Urothelium cell line (cell line): ENCODE data around the gene MGAT3.

Experiments used
- DNase-seq: peaks from one replicate; pipeline ENCODE4 v3.0.0; 2011; ENCODE audit warnings: low spot score, mixed read lengths
- FAIRE-seq: peaks from 2 replicates; lab custom pipeline; 2011; peaks lifted over from hg19 to GRCh38; lab: Jason Lieb, UNC

Gene MGAT3

DNA sequence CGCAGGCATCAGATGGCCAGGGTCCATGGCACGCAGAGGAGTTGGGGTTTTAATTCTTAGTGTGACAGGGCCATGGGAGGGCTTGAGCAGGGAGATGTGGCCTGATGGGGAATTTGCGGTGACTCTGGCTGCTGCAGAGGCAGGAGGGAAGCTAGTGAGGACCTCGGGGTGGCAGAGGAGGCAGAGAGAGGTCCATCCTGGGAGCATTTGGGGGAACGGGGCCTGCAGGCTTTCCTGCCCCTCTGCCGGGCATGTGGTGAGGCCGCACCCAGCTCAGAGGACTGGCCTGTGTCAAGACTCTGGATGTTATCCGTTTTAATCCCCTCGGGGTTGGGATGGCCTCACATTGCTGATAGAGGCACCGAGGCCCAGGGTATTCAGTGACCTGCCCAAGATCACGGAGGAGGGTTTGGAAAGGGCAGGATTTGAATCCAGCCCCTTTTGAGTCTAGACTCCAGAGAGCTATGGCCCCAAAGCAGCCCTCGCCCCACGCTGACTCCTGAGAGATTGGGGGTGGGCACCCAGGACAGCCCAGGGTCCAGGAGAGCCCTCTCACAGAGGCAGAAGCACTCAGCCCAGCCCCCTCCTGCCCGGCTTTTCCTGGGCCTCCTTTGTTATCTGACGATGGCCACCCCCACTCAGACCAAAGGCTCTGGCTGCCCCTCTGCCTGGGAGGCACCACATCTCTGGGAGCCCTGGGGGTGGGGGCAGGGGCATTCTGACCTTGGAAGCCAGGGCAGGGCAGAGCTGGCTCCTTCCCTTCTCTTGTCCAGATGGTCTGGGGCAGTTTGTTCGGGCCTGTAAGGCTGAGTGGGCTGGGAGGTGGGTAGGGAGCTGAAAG lies 13.9 kb downstream of the MGAT3 start:
- FAIRE-seq (no peak), DNase-seq (no peak)

DNA sequence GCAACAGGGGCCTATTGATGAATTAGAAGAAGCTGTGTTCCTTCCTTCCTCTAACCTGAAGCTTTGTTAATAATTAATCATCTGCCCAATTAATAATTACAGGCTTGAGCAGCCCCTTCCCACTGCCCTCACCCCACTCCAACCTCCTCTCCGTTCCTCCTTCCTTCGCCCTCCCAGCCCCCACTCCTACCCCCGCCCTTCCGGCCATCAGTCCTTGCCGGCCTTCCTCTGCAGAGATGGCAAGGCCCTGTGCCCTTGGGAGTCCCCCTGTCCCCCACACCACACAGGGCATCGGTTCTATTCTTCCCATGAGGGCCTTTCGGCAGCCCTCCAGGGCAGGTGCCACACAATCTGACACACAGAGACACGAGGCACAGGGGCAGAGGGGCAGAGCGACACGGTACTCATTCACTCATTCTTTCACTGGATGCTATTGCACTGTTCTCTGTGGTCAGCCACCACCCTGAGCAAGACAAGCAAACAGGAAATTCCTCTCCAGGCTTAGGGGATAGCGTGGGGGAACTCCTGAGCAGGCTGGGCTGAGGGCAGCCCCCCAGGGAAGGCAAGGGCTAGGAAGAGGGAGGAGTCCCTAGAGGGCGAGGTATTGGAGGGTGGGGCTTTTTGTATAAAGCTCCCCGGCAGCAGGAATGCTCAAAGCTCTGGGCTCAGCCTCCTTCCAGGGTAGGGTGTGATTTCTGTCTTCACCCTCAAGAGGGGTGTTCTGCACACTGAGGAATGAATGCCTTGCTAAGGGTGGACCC lies 14.7 kb downstream of the MGAT3 start:
- DNase-seq (peak; percentile 55), FAIRE-seq (no peak)

DNA sequence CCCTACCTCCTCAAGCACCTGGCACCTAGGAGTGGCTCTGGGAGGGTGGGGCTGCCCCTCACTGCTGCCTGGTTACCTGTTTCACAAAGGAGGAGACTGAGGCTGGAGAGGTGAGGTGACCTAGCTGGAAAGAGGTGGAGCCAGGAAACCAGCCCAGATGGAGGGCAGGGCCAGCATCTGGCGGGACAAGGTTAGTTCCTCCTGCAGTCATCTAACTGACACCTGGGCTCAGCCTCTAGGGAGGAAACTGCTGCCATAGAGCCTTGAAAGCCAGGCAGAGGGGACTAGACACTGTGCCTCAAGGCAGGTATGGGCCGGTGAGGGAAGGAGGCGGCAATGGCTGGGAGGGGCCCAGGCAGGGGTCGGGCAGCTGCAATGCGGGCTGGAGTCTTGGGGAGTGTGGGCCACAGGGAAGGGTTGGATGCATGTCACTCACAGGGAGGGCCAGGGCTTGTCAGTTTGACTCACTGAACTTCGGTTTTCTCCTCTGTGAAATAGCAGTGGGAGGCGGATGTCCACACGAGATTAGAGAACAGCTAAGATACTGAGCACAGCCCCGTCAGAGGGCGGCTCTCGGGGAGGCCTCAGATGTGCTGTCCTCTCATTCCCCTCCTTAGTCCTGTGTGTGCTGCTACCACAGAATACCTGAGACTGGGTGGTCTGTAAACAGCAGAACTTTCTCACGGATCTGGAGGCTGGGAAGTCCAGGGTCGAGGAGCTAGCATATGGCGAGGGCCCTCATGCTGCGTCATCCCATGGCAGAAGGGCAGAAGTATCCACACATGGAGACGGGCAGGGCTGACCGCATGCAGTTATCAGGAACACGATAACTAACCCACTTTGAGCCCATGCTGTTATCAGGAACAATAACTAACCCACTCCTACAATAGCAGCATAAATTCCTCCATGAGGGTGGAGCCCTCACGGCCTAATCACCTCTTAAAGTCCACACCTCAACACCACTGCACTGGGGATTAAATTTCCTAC lies 16.1 kb downstream of the MGAT3 start:
- DNase-seq, result no peak
- peak; percentile 42 for FAIRE-seq

DNA sequence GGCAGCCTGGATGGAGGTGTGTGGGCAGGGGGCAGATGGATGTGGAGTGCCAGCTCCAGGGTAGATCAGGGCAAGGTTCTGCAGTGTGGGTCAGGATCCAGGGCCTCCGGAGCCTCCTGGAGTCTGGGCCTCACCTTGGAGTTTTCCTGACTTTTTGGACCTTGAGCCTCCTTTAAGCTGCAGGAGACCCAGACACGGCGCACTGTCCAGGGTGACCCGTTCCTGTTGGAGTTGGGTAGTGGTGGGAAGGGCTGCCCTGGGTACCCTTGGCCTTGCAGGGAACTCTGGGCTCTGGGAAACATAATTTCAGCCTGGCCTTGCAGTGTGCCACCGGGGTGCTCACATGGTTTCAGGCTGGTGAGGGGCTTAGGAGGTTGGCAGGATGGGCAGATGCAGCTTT lies 17.0 kb downstream of the MGAT3 start:
- FAIRE-seq, result no peak
- DNase-seq, result no peak

DNA sequence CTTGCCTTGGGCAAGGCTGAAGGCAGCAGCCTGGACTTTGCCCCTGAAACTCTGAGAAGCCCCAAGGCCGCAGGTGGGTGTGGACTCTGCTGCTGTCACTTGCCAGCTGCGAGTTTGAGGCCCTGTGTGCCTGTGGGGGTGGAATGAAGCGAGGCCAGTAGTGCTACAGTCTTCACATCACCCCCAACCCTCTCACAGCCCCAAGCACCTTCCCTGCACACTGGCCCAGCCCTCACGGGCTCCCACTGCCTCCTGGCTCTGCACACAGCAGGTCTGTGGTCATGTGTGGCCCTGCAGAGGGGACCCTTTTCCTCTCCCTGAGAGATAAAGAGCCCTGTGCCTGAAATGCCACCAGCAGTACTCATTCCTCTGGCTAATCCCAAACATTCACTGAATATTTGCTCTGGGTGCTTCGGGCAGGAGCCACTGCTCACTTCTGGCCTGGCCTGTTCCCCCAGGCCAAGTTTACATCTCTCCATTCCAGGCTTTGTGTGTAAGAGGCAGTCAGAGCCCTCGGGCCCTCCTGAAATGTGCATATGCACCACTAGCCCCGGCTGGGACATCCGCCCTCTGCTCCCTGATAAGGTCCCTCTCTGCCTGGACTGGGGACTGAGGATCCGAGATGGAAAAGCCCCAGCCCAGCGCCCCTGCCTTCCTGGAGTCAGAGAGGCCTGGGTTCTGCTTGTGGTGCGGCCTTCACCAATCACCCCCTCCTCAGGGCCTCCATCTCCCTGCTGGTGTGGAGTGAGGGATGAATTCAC lies 17.7 kb downstream of the MGAT3 start:
- FAIRE-seq, result no peak
- no peak for DNase-seq

DNA sequence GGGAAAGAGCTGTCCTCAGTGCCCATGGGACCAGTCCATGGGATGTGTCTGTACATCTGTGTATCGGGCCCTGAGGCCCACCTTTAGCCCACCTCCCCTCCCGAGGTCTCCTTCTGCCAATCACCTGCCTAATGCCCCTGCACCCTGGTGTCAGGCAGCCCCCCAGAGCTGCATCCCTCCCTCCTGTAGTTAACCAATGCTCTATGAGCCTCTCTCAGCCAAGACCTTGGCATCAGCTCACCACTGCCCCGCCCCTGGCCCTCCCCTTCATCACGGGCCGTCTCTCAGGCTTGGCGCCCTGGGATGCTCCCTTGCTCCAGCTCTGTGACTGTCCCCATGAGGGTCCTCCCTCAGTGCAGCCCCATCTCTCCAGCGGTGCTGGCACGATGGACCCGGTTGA lies 18.5 kb downstream of the MGAT3 start:
- no peak for FAIRE-seq
- DNase-seq, result no peak

DNA sequence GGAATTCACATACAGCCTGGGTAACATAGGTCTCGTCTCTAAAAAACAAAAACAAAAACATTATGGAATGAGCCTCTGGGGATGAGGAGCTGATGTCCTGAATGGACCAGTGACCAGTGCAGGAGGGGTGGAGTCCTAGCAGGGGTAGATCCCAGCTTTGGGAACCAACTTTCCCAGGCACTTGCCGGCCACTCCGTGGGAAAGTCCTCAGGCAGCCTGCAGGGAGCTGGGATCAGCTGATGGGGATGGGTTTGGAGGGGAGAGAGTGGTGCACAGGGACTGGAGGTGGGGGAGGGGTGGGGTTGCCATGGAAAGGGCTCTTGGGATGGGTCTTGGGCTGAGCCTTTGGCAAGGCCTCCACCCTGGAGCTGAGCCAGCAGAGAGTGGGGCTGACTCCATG lies 19.1 kb downstream of the MGAT3 start:
- DNase-seq (no peak), FAIRE-seq (no peak)

DNA sequence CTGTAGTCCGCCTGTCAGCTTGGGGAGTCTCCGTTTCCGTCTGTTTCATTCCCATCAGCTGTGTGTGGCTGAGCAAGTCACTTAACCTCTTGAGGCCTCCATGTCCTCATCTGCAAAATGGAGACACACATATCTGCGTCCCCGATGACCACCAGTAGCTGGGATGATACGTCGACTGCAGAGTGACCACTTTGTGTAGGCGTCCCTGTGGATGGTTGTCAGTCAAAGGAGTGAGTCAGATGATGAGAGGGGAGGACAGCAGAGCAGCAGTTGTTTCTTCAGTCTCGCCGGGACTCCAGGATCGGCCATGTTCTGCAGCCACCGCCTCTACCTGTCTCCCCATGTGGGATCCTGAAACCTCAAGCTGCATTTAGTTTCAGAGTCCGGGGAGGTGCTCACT lies 19.9 kb downstream of the MGAT3 start:
- FAIRE-seq (no peak), DNase-seq (no peak)

DNA sequence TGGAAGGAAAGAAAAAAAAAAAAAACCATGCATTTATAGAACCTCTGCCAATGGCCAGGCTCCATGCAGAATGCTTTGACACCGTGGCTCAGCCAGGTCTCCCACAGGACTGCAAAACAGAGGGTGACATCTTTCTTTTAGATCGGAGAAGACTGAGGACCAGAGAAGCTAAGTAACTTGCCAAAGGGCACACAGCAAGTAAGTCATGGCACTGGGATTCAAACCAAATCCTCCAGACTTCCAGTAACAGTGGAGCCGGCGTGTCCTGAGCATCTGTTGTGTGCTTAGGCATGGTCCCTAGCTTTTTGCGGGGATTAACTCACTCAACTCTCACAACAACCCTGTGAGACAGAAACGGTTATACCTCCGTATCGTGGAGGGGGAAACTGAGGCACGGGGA lies 20.7 kb downstream of the MGAT3 start:
- no peak for DNase-seq
- FAIRE-seq, result no peak

DNA sequence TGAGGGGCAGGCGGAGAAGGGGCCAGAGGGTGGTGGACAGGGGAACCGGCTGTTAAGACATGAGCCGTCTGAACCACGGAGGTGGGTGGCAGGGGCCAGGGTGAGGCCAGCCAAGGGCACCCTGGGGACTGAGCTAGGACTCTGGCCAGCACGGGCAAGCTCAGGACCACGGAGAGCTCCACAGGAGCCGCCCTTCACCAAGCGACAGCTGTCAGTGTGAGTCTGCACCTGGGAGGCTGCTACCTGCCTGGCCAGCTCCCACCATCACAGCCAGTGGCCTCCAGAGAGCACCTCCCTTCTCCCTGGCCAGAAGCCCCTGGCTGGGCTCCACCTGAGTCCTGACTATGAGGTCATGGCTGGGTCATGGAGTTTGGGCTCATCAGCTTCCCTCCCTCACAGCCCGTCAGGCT lies 21.6 kb downstream of the MGAT3 start:
- no peak for FAIRE-seq
- peak; percentile 68 for DNase-seq

DNA sequence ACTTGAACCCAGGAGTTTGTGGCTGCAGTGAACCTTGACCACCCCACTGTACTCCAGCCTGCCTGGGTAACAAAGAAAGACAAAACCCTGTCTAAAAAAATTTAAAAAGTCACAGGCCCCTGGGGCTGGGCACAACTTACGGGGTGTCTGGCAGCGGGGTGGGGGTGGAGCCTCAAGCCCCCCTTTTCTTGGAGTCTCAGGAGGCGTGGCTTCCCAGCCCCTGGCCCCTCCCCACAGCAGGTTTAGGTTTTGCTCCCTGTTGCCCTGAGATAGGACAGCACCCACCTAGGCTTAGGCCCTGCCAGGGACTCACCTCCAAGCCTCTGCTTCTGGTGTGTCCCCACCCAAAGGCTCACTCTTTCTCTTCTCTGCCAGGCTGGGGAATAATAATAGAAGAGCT lies 22.4 kb downstream of the MGAT3 start:
- FAIRE-seq, result no peak
- no peak for DNase-seq

DNA sequence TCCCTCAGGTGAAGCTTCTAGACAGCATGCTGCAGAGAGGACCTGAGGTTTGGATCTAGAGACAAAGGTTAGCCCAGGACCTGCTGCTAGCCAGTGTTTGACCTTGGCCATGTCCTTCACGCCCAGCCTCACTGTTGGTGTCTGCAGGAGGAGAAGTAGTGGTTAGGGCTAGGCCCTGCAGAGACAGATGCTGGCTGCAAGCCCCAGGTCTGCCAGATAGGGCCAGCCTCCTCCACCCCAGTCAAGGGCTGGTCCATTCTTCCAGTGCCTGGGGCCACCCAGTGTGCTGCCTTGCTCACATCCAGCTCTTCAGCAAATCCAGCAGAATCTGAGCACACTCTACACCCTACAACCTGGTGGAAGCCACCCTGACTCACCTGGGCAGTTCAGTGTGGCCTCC lies 23.7 kb downstream of the MGAT3 start:
- DNase-seq (no peak), FAIRE-seq (no peak)

DNA sequence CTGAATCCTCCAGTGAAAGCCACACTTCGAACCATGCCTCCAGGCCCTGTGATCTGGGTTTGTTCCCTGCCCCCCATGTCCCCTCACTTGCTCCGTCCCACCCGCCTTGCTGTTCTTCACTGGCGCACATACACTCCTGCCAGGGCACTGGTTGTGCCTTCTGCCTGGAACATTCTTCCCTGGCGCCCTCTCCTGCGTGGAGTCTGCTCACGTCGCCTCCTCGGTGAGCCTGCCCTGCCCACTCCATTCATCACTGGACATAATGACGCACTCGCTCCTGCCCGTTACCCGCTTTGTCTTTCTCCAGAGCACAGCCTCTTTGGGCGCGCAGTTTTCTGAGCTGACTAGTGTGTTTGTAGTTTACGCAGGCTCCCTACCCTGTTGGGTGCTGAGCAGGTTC lies 24.2 kb downstream of the MGAT3 start:
- no peak for FAIRE-seq
- DNase-seq, result no peak

DNA sequence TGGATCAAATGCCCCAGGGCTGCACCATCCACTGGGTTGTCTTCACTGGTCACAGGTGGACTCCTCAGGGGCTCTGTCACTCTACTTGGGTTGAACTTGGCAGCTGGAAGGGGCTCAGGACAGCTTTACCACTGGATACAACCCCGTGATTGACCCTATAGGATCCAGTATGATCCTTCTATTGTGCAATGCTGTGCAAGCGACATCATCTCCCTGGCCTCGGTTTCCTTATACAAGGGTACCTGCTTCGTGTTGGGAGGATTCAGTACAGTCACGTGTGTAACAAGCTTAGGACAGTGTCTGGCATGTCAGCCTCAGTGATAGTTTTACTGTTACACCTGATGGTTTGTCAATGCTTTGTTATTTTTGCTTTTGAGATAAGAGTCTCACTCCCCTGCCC lies 24.8 kb downstream of the MGAT3 start:
- DNase-seq (no peak), FAIRE-seq (peak; percentile 56)

DNA sequence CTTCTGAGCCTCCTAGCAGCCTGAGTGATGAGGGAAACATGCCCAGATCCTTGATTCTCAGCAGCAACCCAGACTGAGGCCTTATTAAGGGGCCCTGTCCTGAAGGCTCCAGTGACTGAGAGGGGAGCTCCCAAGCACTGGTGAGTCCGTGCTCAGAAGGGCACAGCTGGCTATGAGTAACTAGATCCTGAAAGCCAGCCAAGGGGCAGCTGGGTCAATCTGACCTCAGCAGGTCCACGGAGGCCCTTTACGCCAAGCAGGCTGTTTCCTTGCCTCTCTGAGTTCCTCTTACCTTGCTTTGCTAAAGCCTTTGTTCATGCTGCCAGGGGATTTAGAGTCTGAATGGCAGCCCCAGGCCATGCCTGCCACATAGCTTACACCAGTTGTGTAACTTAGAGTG lies 26.0 kb downstream of the MGAT3 start:
- FAIRE-seq, result no peak
- DNase-seq, result no peak

DNA sequence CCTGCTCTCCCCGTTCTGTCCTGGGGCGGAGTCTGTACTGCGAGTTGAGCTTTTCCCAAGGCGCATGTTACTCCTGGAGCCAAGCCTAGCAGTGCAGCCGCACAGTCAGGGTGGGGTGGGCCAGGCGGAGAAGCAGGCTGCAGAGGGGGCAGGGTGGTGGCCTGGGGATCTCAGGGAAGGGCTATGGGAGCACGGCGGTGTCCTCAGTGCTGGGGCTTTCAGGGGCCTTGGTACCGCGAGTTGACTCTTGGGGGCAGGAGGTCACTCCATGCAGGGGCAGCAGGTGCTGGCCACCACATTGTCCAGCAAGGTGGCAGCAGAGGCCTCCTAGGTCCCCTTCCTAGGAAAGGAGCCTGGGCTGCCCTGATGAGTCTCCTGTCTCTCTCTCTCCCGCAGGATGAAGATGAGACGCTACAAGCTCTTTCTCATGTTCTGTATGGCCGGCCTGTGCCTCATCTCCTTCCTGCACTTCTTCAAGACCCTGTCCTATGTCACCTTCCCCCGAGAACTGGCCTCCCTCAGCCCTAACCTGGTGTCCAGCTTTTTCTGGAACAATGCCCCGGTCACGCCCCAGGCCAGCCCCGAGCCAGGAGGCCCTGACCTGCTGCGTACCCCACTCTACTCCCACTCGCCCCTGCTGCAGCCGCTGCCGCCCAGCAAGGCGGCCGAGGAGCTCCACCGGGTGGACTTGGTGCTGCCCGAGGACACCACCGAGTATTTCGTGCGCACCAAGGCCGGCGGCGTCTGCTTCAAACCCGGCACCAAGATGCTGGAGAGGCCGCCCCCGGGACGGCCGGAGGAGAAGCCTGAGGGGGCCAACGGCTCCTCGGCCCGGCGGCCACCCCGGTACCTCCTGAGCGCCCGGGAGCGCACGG lies 30.4 kb downstream of the MGAT3 start:
- FAIRE-seq, result no peak

DNA sequence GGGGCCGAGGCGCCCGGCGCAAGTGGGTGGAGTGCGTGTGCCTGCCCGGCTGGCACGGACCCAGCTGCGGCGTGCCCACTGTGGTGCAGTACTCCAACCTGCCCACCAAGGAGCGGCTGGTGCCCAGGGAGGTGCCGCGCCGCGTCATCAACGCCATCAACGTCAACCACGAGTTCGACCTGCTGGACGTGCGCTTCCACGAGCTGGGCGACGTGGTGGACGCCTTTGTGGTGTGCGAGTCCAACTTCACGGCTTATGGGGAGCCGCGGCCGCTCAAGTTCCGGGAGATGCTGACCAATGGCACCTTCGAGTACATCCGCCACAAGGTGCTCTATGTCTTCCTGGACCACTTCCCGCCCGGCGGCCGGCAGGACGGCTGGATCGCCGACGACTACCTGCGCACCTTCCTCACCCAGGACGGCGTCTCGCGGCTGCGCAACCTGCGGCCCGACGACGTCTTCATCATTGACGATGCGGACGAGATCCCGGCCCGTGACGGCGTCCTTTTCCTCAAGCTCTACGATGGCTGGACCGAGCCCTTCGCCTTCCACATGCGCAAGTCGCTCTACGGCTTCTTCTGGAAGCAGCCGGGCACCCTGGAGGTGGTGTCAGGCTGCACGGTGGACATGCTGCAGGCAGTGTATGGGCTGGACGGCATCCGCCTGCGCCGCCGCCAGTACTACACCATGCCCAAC lies 31.2 kb downstream of the MGAT3 start:
- DNase-seq, result no peak
- no peak for FAIRE-seq

More for the DNA sequence above, 30.4 kb downstream of the MGAT3 start:
- DNase-seq, result no peak

DNA sequence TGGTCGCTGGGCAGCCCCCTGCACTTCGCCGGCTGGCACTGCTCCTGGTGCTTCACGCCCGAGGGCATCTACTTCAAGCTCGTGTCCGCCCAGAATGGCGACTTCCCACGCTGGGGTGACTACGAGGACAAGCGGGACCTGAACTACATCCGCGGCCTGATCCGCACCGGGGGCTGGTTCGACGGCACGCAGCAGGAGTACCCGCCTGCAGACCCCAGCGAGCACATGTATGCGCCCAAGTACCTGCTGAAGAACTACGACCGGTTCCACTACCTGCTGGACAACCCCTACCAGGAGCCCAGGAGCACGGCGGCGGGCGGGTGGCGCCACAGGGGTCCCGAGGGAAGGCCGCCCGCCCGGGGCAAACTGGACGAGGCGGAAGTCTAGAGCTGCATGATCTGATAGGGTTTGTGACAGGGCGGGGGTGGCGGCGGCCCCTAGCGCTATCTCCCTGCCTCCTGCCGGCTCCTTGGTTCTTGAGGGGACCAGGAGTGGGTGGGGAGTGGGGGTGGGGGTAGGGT lies 31.8 kb downstream of the MGAT3 start:
- DNase-seq (no peak), FAIRE-seq (no peak)
